ENCODE measurements around the gene NPIPB6. TPM values are rescaled to one million over a fixed set of nuclear protein-coding genes. Genes with fewer than 3 reads are reported as not detected.
A peak's percentile ranks its signal among the peaks of the same experiment; 100 is the strongest.
"Not testable (repeated sequence)": the region's sequence is repeated elsewhere in the genome, so short reads cannot be mapped to it uniquely, and the experiment has no call there.

NPIPB6 gene
- 1 to 10 TPM in 2 of 4 donors, not detected in 2; 4.5 to 6.1 TPM for total RNA-seq

- H3K27me3 ChIP-seq = not testable (repeated sequence)
Measured at GRCh38 chr16:28363408-28363807, at the start of gene NPIPB6. TSS of gene NPIPB6 (minus strand) at chr16:28363508. CDS start at chr16:28362822, 686 bp downstream.

GRCh38 chr16:28403220-28404072 is 40.1 kb upstream of the NPIPB6 start, which contains the start of gene EIF3CL:
TSS of gene EIF3CL (minus strand) at chr16:28403841. CDS start at chr16:28403618, 223 bp downstream.
- H3K27ac ChIP-seq; DNase-seq (ENCODE audit: low spot score in 2 of 2); H3K27me3 ChIP-seq; H3K9me3 ChIP-seq; H3K4me1 ChIP-seq; H3K36me3 ChIP-seq: not testable (repeated sequence)
- peak within 1 kb of the TSS in 1 of 4 donors; percentile 26 for H3K4me3 ChIP-seq
- no CpG with 5 or more reads among the region's 66 CpGs for WGBS, 2 donors

More at GRCh38 chr16:28363408-28363807, at the start of gene NPIPB6:
- WGBS, 2 donors = no CpG with 5 or more reads among the region's 5 CpGs
- not testable (repeated sequence) for H3K4me3 ChIP-seq; H3K36me3 ChIP-seq; DNase-seq (ENCODE audit: low spot score in 2 of 2); H3K9me3 ChIP-seq; H3K27ac ChIP-seq; H3K4me1 ChIP-seq

GRCh38 chr16:28392054-28392453 is 28.7 kb upstream of the NPIPB6 start:
- not testable (repeated sequence) for H3K4me1 ChIP-seq; H3K4me3 ChIP-seq; H3K9me3 ChIP-seq; H3K36me3 ChIP-seq; H3K27ac ChIP-seq; DNase-seq (ENCODE audit: low spot score in 2 of 2); H3K27me3 ChIP-seq
- WGBS, 2 donors = no CpG with 5 or more reads among the region's 5 CpGs

GRCh38 chr16:28382177-28382867 is 19.0 kb upstream of the NPIPB6 start:
- not testable (repeated sequence) for DNase-seq (ENCODE audit: low spot score in 2 of 2); H3K36me3 ChIP-seq; H3K27me3 ChIP-seq; H3K27ac ChIP-seq; H3K4me1 ChIP-seq; H3K9me3 ChIP-seq; H3K4me3 ChIP-seq
- 100% methylated on average over 2 of the region's 10 CpGs; no CpG with 5 or more reads in 1 of the 2 donors for WGBS, 2 donors

- H3K27me3 ChIP-seq; H3K27ac ChIP-seq; H3K4me1 ChIP-seq; H3K4me3 ChIP-seq; DNase-seq (ENCODE audit: low spot score in 2 of 2); H3K9me3 ChIP-seq; H3K36me3 ChIP-seq: not testable (repeated sequence)
- 75 to 84% methylated on average over 6 to 7 of the region's 10 CpGs for WGBS, 2 donors
Measured at GRCh38 chr16:28377822-28378221, 14.5 kb upstream of the NPIPB6 start.

GRCh38 chr16:28377108-28377625 is 13.9 kb upstream of the NPIPB6 start:
- not testable (repeated sequence) for H3K9me3 ChIP-seq; H3K36me3 ChIP-seq; H3K4me1 ChIP-seq; H3K4me3 ChIP-seq; H3K27me3 ChIP-seq; H3K27ac ChIP-seq; DNase-seq (ENCODE audit: low spot score in 2 of 2)
- WGBS, 2 donors = 95 to 98% methylated on average over 11 to 15 of the region's 38 CpGs

GRCh38 chr16:28375115-28375514 is 11.8 kb upstream of the NPIPB6 start:
- WGBS, 2 donors = no CpG with 5 or more reads among the region's 8 CpGs
- H3K36me3 ChIP-seq; DNase-seq (ENCODE audit: low spot score in 2 of 2); H3K4me1 ChIP-seq; H3K27ac ChIP-seq; H3K27me3 ChIP-seq; H3K9me3 ChIP-seq; H3K4me3 ChIP-seq: not testable (repeated sequence)

- H3K9me3 ChIP-seq; H3K27ac ChIP-seq; DNase-seq (ENCODE audit: low spot score in 2 of 2); H3K4me1 ChIP-seq; H3K4me3 ChIP-seq; H3K27me3 ChIP-seq; H3K36me3 ChIP-seq: not testable (repeated sequence)
- WGBS, 2 donors = 1% methylated on average over 11 of the region's 25 CpGs; no CpG with 5 or more reads in 1 of the 2 donors
Measured at GRCh38 chr16:28374281-28374680, 11.0 kb upstream of the NPIPB6 start.

GRCh38 chr16:28367926-28368325 is 4.6 kb upstream of the NPIPB6 start:
- DNase-seq (ENCODE audit: low spot score in 2 of 2); H3K4me1 ChIP-seq; H3K27me3 ChIP-seq; H3K36me3 ChIP-seq; H3K27ac ChIP-seq; H3K4me3 ChIP-seq; H3K9me3 ChIP-seq: not testable (repeated sequence)
- WGBS, 2 donors = 39% methylated on average over 12 of the region's 32 CpGs; no CpG with 5 or more reads in 1 of the 2 donors
